Measurements from ENCODE around the gene SPDL1. TPM values are rescaled to one million over a fixed set of nuclear protein-coding genes. Genes with fewer than 3 reads are reported as not detected.
"Not testable (repeated sequence)": the region's sequence is repeated elsewhere in the genome, so short reads cannot be mapped to it uniquely, and the experiment has no call there.

The SPDL1 gene
- total RNA-seq, 1 experiment from 2014 or later: 167 TPM

DNA sequence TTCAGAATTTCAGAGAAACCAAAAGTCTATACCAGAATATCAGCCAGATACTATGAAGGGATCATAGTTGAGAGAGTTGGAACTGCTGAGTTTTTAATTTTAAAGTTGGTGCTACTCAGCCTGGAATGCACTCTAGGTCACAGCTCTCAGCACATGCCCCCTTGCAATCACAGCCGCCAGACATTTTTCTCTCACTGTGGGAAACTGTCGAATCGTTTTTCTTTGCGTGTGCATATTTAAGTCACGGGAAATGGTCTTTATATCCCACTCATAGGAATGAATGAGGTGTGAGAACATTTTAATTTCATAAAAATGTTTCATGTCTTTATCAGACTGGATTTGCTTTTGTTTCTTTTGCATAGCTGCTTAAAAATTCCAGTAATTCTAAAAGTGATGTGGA lies 12.2 kb upstream of the SPDL1 start:
- no peak for DNase-seq (ENCODE audit: low read depth)

- DNase-seq (ENCODE audit: low read depth): no peak
Measured at GRCh38 chr5:169574134-169574646, 9.4 kb upstream of the SPDL1 start.

- DNase-seq (ENCODE audit: low read depth): peak; percentile 86
Measured at GRCh38 chr5:169576181-169576598, 7.4 kb upstream of the SPDL1 start.

- DNase-seq (ENCODE audit: low read depth): peak; percentile 40
Measured at GRCh38 chr5:169577951-169578350, 5.6 kb upstream of the SPDL1 start.

- DNase-seq (ENCODE audit: low read depth): no peak
Measured at GRCh38 chr5:169580964-169581363, 2.6 kb upstream of the SPDL1 start.

DNA sequence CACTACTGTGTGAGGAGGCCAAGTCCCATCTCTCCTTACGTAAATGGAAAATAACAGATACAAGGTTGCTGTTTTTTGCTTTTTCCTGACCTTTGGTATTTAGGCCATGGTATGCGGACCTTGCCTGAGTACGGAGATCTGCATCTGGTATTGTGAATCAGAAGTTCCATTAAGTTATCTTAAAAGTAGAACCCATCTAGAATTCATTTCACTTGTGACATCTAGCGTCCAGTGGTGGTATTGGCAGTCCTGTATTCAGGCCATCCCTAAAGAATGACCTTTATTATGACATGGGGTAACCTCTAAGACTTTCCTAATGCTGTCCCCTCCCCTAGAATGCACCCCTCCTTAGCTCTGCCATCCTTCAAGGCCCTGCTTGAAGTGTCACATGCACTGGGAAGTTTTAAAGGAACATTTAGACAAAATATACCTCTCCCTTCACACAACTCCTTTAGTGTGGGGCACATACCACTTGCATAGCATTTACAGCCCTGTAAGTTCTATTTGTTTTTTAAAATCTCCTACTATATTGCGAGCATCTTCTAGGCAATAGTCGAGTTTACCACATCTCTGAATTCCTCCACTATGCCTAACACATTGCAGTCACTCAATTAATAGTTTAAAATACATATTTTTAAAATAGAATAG lies 1.9 kb upstream of the SPDL1 start:
- DNase-seq (ENCODE audit: low read depth): peak; percentile 66

DNA sequence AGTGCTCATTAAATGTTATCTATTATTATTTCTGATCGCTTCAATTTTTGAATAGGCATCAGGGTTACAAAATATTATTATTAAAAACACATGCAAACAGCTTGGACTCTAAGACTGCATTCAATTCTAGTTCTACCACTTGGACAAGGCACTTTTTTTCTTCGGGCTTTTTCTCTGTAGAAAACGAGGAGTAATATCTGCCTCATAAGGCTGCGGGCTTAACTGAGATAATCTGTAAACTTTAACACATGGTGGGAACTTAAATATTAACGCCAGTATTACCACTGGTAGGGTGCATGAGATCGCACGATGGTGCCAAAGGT lies 511 bp upstream of the SPDL1 start:
- DNase-seq (ENCODE audit: low read depth): no peak

DNA sequence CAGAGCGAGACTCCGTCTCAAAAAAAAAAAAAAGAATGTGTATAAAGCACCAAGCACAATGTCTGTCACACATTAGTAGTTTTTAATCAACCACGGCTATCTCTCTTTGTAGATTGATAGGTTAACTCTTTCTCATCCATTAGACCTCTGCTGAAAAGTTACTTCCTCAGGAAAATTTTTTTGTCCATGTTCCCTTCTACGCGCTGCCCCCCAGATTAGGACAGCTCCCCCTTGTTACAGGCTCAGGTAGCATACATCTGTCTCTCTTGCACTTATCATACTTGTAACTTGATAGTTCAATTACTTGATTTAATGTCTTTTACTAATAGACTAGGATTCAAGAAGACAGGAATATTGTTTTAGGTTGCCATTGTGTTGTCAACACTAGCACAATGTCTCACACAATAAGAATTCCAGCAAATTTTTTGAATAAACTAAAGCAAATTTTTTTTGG lies 1.5 kb downstream of the SPDL1 start:
- peak; percentile 24 for DNase-seq (ENCODE audit: low read depth)

DNA sequence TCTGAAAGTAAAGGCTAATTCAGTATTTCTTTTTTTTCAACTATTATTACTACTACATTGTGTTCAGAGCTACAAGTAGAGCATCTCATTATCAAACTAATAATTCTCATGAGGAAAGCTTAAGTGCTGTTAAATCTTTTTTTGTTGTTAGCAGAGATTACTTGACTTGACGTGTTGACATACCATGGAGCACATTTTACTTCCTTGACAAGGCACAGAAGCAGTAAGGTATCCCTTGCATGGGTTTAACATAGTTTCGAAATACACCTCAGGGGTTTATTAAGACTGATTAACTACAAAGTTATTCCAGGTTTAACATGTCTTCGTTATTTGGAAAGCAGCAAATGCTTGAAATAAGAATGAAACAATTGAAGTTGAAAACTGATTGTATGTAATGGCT lies 7.0 kb downstream of the SPDL1 start:
- DNase-seq (ENCODE audit: low read depth): no peak

- peak; percentile 54 for DNase-seq (ENCODE audit: low read depth)
Measured at GRCh38 chr5:169591636-169592035, 8.1 kb downstream of the SPDL1 start.

DNA sequence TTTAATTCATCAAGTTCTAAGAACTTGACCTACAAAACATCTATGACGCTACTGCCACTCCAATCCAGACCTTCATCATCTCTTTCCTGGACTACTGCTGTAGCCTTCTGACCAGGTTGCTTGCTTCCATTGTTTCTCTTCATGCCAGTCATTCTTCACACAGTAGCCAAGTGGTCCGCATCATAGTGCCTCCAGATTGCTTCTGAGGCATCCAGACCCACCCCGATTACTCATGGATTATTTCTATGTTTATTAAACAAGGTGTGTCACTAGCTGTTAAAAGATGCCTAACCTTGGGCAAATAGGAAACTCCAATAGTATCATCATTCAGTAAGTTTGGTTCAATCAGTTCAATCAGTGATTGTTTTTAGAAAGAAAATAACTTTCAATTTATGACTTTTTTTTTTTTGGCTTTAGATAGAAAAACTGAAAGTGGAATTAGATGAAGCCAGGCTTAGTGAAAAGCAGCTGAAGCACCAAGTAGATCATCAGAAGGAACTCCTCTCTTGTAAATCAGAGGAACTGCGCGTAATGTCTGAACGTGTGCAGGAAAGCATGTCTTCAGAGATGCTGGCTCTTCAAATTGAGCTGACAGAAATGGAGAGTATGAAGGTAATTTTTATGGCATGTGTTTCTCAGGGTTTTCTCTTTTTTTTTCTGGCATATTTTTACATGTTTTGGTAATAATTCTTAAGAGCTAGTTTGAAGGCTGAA lies 9.5 kb downstream of the SPDL1 start:
- DNase-seq (ENCODE audit: low read depth): peak; percentile 60

DNA sequence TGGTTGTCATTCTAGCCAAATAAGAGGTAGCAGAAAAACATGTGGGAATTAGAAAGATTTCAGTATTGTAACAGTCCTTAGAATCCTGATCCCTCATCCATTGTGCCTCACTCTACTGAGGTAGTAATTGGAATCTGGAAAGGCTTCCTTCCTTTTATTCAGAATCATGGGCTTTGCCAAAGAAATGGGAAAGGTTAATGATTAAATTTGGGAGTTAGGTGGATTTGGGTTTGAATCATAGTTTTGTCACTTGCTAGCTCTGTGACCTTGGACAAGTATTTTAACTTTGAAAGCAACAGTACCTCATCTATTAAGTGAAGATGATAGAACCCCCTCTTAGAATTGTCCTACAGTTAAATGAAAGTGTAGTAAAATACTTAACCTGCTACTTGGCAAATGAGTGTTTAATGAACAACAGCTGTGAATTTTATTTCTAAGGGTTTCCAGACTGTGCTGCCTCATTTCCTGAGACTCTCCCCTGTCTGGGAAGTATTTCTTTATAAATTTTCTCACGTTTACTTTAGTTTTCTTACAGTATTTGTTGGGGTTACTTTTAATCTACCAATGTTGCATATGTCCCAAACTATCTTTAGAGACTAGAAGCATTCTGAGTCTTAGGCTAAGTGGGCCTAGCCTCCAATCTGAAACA lies 11.7 kb downstream of the SPDL1 start:
- DNase-seq (ENCODE audit: low read depth): no peak

DNA sequence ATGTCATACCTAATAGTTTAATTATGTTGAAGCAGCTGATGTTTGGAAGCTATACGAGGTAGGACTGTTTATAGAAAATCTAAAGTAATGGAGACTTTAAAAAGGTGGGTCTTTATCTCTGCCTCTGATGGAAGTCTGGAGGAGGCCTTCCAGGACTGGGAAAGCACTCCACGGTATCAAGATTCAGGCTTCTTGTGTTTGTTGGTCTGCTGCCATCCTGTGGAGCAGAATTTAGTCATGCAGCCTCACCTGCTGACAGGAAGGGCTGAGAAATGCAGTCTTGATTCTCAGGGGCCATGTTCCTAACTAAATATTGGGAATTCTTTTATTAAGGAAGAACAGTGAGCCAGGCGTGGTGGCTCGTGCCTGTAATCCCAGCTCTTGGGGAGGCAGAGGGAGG lies 15.9 kb downstream of the SPDL1 start:
- peak; percentile 73 for DNase-seq (ENCODE audit: low read depth)

DNA sequence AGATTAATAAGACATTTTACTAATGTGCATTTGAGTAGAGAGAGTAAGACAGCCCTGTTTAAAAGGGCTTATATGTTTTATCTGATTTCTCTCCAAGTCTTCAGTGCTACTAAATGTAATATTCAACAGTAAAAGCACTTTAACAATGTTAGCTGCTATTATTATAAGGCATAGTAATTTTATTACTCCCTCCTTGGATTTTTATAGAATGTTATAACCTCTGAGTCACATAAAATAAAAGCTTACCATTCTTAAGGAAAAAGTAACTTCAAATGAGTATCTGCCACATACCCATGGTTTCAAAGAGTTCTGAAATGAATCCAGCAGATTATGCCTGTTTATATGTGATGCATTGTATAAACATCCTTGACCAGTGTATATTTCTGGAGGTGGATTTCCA lies 19.0 kb downstream of the SPDL1 start:
- peak; percentile 82 for DNase-seq (ENCODE audit: low read depth)

GRCh38 chr5:169606279-169606678 lies 22.7 kb downstream of the SPDL1 start:
- no peak for DNase-seq (ENCODE audit: low read depth)

GRCh38 chr5:169607882-169608281 lies 24.3 kb downstream of the SPDL1 start:
- no peak for DNase-seq (ENCODE audit: low read depth)

- DNase-seq (ENCODE audit: low read depth): peak; percentile 39
Measured at GRCh38 chr5:169609716-169610115, 26.1 kb downstream of the SPDL1 start.

- DNase-seq (ENCODE audit: low read depth): peak; percentile 61
Measured at GRCh38 chr5:169610606-169611005, 27.0 kb downstream of the SPDL1 start.

DNA sequence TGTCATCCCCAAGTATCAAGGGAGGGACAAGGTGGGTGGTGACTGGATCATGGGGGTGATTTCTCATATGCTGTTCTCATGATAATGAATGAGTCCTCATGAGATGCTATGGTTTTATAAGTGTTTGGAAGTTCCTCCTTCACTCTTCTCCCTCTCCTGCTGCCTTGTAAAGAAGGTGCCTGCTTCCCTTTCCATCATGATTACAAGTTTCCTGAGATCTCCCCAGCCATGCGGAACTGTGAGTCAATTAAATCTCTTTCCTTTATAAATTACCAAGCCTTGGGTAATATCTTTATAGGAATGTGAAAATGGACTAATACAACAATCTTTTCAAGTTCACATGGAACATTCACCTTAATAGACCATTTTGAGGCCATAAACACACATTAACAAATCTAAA lies 32.0 kb downstream of the SPDL1 start:
- no peak for DNase-seq (ENCODE audit: low read depth)

GRCh38 chr5:169624307-169624706 lies 40.7 kb downstream of the SPDL1 start:
- DNase-seq (ENCODE audit: low read depth): not testable (repeated sequence)

- DNase-seq (ENCODE audit: low read depth): peak; percentile 99
Measured at GRCh38 chr5:169626779-169627178, 43.2 kb downstream of the SPDL1 start.

- DNase-seq (ENCODE audit: low read depth): no peak
Measured at GRCh38 chr5:169627551-169627950, 44.0 kb downstream of the SPDL1 start.

- peak; percentile 71 for DNase-seq (ENCODE audit: low read depth)
Measured at GRCh38 chr5:169628892-169629291, 45.3 kb downstream of the SPDL1 start.
